H1 (cell line): ENCODE results near the gene G3BP1. TPM values are rescaled to one million over a fixed set of nuclear protein-coding genes. Genes with fewer than 3 reads are reported as not detected.

Experiments used
- CTCF ChIA-PET: fragments of 300-600 bp; sonication (Branson Sonifier 250); formaldehyde crosslinking; loops from one replicate; lab custom pipeline; 2021; ENCODE audit not compliant: partially characterized antibody; lab: Charles Lee
- POLR2A ChIA-PET: fragments of 300-600 bp; sonication (Branson Sonifier 250); formaldehyde crosslinking; loops from one replicate; lab custom pipeline; 2021; ENCODE audit warnings: inconsistent platforms; ENCODE audit not compliant: partially characterized antibody; lab: Charles Lee
- DNase-seq, 2 experiments: peaks; one replicate each; pipeline versions ENCODE4 v3.0.0 to v3.0.0-alpha.2; 2010 to 2022; ENCODE audit warnings: low spot score in 2 of 2, low read depth in 1 of 2, mixed read lengths in 1 of 2
- FAIRE-seq: peaks from 2 replicates; lab custom pipeline; 2011; peaks lifted over from hg19 to GRCh38; lab: Jason Lieb, UNC
- H2AFZ ChIP-seq: 2 replicates; pipeline ENCODE4 v1.8.1; 2012; ENCODE audit warnings: low read length, inconsistent platforms
- H2AK5ac ChIP-seq: 2 replicates; pipeline ENCODE4 v1.6.1; 2013; ENCODE audit warnings: low read depth, low read length
- H2BK120ac ChIP-seq: replicated peaks from 2 replicates; pipeline ENCODE3; 2013; ENCODE audit warnings: low read depth, low read length, inconsistent platforms
- H2BK12ac ChIP-seq: 2 replicates; pipeline ENCODE4 v1.6.1; 2013; ENCODE audit warnings: low read depth, low read length
- H2BK15ac ChIP-seq: 2 replicates; pipeline ENCODE4 v1.6.1; 2013; ENCODE audit warnings: low read length
- H2BK20ac ChIP-seq: 2 replicates; pipeline ENCODE4 v1.6.1; 2013; ENCODE audit warnings: low read length
- H2BK5ac ChIP-seq: 2 replicates; pipeline ENCODE4 v1.6.1; 2013; ENCODE audit warnings: low read depth, low read length
- H3K14ac ChIP-seq: 2 replicates; pipeline ENCODE4 v1.6.1; 2013; ENCODE audit warnings: inconsistent platforms; ENCODE audit not compliant: insufficient read length
- H3K18ac ChIP-seq: 2 replicates; pipeline ENCODE4 v1.6.1; 2013; ENCODE audit warnings: low read length; ENCODE audit errors: extremely low read depth
- H3K23ac ChIP-seq: 2 replicates; pipeline ENCODE4 v1.6.1; 2013; ENCODE audit warnings: inconsistent platforms; ENCODE audit not compliant: insufficient read length
- H3K23me2 ChIP-seq: 2 replicates; pipeline ENCODE4 v1.6.1; 2013; ENCODE audit warnings: low read depth, low read length
- H3K27ac ChIP-seq: 2 replicates; pipeline ENCODE4 v1.6.1; 2011; ENCODE audit warnings: low read depth, low read length, inconsistent platforms
- H3K27me3 ChIP-seq, 4 experiments: replicated peaks in 1 of 4; 1 replicate in 1 of 4; 2 replicates in 3 of 4; pipeline versions ENCODE4 v1.6.1 to v1.8.1; 2011 to 2013; ENCODE audit warnings: low read length in 3 of 4, mild to moderate bottlenecking in 3 of 4, inconsistent platforms in 2 of 4, mixed read lengths in 2 of 4, moderate library complexity in 1 of 4; ENCODE audit not compliant: control insufficient read depth in 3 of 4, insufficient read depth in 3 of 4; ENCODE audit errors: extremely low read depth in 1 of 4
- H3K36me3 ChIP-seq, 4 experiments: 2 replicates each; pipeline versions ENCODE4 v1.6.1 to v1.8.1; 2011 to 2013; ENCODE audit warnings: mild to moderate bottlenecking in 4 of 4, low read length in 3 of 4, moderate library complexity in 2 of 4, control low read depth in 1 of 4, inconsistent platforms in 1 of 4; ENCODE audit not compliant: insufficient read depth in 4 of 4, control insufficient read depth in 2 of 4
- H3K4ac ChIP-seq: replicated peaks from 2 replicates; pipeline ENCODE3; 2013; ENCODE audit warnings: low read length, low read depth, mixed read lengths, inconsistent platforms; ENCODE audit not compliant: insufficient read length
- H3K4me1 ChIP-seq, 4 experiments: replicated peaks in 1 of 4; 1 replicate in 1 of 4; 2 replicates in 3 of 4; pipeline versions ENCODE4 v1.6.1 to v1.8.1; 2011 to 2013; ENCODE audit warnings: low read length in 3 of 4, inconsistent platforms in 2 of 4, mixed read lengths in 1 of 4; ENCODE audit not compliant: insufficient read depth in 4 of 4, control insufficient read depth in 3 of 4
- H3K4me2 ChIP-seq, 2 experiments: 2 replicates each; pipeline versions ENCODE4 v1.6.1 to v1.8.1; 2011 to 2013; ENCODE audit warnings: low read depth in 2 of 2, low read length in 2 of 2, control low read depth in 1 of 2, inconsistent platforms in 1 of 2, mild to moderate bottlenecking in 1 of 2; ENCODE audit not compliant: insufficient read depth in 1 of 2
- H3K4me3 ChIP-seq, 4 experiments: fragments of 200-600, 300-600 bp in 1 of 4; sonication (generic), shearing (Covaris generic), sonication (Bioruptor Twin) in 1 of 4; 2 replicates each; pipeline versions ENCODE4 v1.5.1 to v1.8.1; 2011 to 2016; ENCODE audit warnings: low read length in 4 of 4, low read depth in 3 of 4, control low read depth in 2 of 4, inconsistent platforms in 2 of 4, mild to moderate bottlenecking in 2 of 4, mixed read lengths in 1 of 4, moderate library complexity in 1 of 4; ENCODE audit not compliant: insufficient read depth in 2 of 4; ENCODE audit errors: extremely low read depth in 1 of 4
- H3K56ac ChIP-seq: replicated peaks from 2 replicates; pipeline ENCODE3; 2013; ENCODE audit warnings: low read depth, mild to moderate bottlenecking, mixed read lengths, low read length, inconsistent platforms; ENCODE audit not compliant: insufficient read length
- H3K79me1 ChIP-seq: 2 replicates; pipeline ENCODE4 v1.6.1; 2013; ENCODE audit warnings: low read depth, low read length, control low read depth
- H3K79me2 ChIP-seq, 2 experiments: 2 replicates each; pipeline versions ENCODE4 v1.6.1 to v1.8.1; 2012 to 2013; ENCODE audit warnings: low read length in 2 of 2, mild to moderate bottlenecking in 2 of 2, inconsistent platforms in 1 of 2; ENCODE audit not compliant: insufficient read depth in 2 of 2, control insufficient read depth in 1 of 2
- H3K9ac ChIP-seq, 4 experiments: replicated peaks in 1 of 4; 1 replicate in 1 of 4; 2 replicates in 3 of 4; pipeline versions ENCODE4 v1.6.1 to v1.8.1; 2011 to 2013; ENCODE audit warnings: low read depth in 3 of 4, low read length in 3 of 4, control low read depth in 2 of 4, mild to moderate bottlenecking in 2 of 4, moderate library complexity in 2 of 4, inconsistent platforms in 1 of 4; ENCODE audit errors: extremely low read depth in 1 of 4
- H3K9me3 ChIP-seq, 2 experiments: 2 replicates each; pipeline versions ENCODE4 v1.6.1 to v1.8.1; 2012 to 2013; ENCODE audit warnings: mild to moderate bottlenecking in 2 of 2, moderate library complexity in 2 of 2, control low read depth in 1 of 2, inconsistent platforms in 1 of 2, low read depth in 1 of 2, low read length in 1 of 2, mixed read lengths in 1 of 2; ENCODE audit not compliant: insufficient read depth in 2 of 2
- H4K20me1 ChIP-seq, 2 experiments: replicated peaks in 1 of 2; 2 replicates each; pipeline versions ENCODE3 to v1.8.1; 2011 to 2013; ENCODE audit warnings: inconsistent platforms in 2 of 2, low read length in 2 of 2, mild to moderate bottlenecking in 1 of 2; ENCODE audit not compliant: insufficient read depth in 2 of 2, control insufficient read depth in 1 of 2
- H4K5ac ChIP-seq: 2 replicates; pipeline ENCODE4 v1.6.1; 2013; ENCODE audit warnings: low read length, low read depth, mixed read lengths, inconsistent platforms; ENCODE audit not compliant: insufficient read length
- H4K8ac ChIP-seq: 2 replicates; pipeline ENCODE4 v1.8.0; 2013; ENCODE audit warnings: mild to moderate bottlenecking, moderate library complexity, low read length, inconsistent platforms; ENCODE audit not compliant: insufficient read depth; ENCODE audit errors: extremely low read depth
- H4K91ac ChIP-seq: replicated peaks from 2 replicates; pipeline ENCODE3; 2013; ENCODE audit warnings: low read length, mixed read lengths, inconsistent platforms; ENCODE audit not compliant: insufficient read length
- PHF8 ChIP-seq: fragments of 200-600 bp; sonication (generic); conservative IDR thresholded peaks from 2 replicates; pipeline ENCODE4 v1.7.1; 2012; ENCODE audit warnings: low read depth, mild to moderate bottlenecking, inconsistent platforms, low read length, moderate library complexity
- SIX5 ChIP-seq: IDR thresholded peaks from 2 replicates; pipeline ENCODE4 v1.6.1; 2011; ENCODE audit warnings: mild to moderate bottlenecking, low read depth, low read length
- TEAD4 ChIP-seq: IDR thresholded peaks from 2 replicates; pipeline ENCODE4 v1.6.1; 2012; ENCODE audit warnings: low read depth, low read length, inconsistent platforms, mixed read lengths
- WGBS, 2 experiments: shearing (Covaris generic) in 1 of 2; methylation state at CpG; one replicate each; pipeline versions ENCODE4 v1.1.6 to v1.1.7; 2013 to 2015; ENCODE audit warnings: low lambda C conversion rate in 2 of 2, mixed read lengths in 2 of 2, inconsistent platforms in 1 of 2, low coverage in 1 of 2, missing lambda C conversion rate in 1 of 2; ENCODE audit not compliant: insufficient replicate concordance in 2 of 2, insufficient coverage in 1 of 2, insufficient read length in 1 of 2; ENCODE audit errors: extremely low coverage in 1 of 2, missing lambda C conversion rate in 1 of 2; 5-methylcytosine and 5-hydroxymethylcytosine counted together
- polyA plus RNA-seq, 7 experiments: library from polyadenylated mRNA; depleted of rRNA in 3 of 7; stranded (reverse) in 5 of 7; unstranded in 2 of 7; fragments of >200 nt in 5 of 7; fragments of 200-250 nt in 2 of 7; gene quantifications; 1 replicate in 5 of 7; 2 replicates in 1 of 7; 4 replicates in 1 of 7; pipeline versions ENCODE4 v1.2.1 to v1.2.3, GENCODE V29; 2011 to 2013; ENCODE audit warnings: missing spikeins in 2 of 7, mixed read lengths in 2 of 7
- total RNA-seq: library from RNA; stranded (reverse); fragmentation: NEBNext Ultra II Directional; extraction: Animal tissue kit (Norgen Biotek cat#: 25700); gene quantifications from 2 replicates; pipeline ENCODE4 v1.2.1, GENCODE V29; 2021

The G3BP1 gene
- total and polyA plus RNA-seq, 2 of the 8 experiments (the other 6 are each of a cell fraction or from before 2014, with no cell fraction given), result 71.2 to 516 TPM

DNA sequence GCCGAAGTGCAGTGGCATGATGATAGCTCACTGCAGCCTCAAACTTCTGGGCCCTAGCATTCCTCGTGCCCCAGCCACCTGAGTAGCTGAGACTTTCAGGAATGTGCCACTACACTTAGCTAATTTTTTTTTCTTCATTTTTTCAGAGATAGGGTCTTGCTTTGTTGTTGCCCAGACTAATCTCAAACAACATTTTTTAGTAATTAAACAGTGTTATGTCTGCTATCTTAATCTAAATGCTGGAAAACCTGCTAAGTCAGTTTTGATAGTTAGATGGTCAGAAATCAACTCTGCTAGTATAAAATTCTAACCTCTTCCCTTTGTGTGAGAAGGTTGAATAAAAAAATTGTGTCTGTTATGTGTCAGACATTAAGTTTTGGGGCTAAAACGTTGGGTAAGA, 12.4 kb downstream of the G3BP1 start:
- no peak overlapping the region for H3K14ac ChIP-seq
- H3K79me1 ChIP-seq, result peaks cover 5% of the 10 kb centered on the region
- H3K27ac ChIP-seq, result no peak overlapping the region
- H4K8ac ChIP-seq, result no peak overlapping the region
- no peak for DNase-seq
- FAIRE-seq, result no peak
- no peak overlapping the region for H3K23ac ChIP-seq
- H2BK15ac ChIP-seq, result no peak overlapping the region
- H4K5ac ChIP-seq, result no peak overlapping the region
- H2BK5ac ChIP-seq, result no peak overlapping the region
- no peak overlapping the region for H3K56ac ChIP-seq
- ChIA-PET POLR2A (interaction anchor here (1.0 to 9.5 kb wide), 7 partner anchors 12 to 30 kb away, joined by 3 to 85 read pairs (median 5); partner anchors contain the start of gene G3BP1), CTCF (interaction anchor here (2.0 kb wide), 1 partner anchor 16 kb away, joined by 10 read pairs; no protein-coding TSS in a partner anchor)
- no peak overlapping the region for H2BK20ac ChIP-seq
- no peak overlapping the region for H2AFZ ChIP-seq
- TF ChIP-seq PHF8 (no peak), SIX5 (no peak), TEAD4 (0 out of 2 replicates have a peak, but pooled peaks have one; percentile 45)
- no peaks in the 10 kb centered on the region for H3K27me3 ChIP-seq
- H3K4me2 ChIP-seq, result no peak overlapping the region
- H2BK12ac ChIP-seq, result no peak overlapping the region
- H4K20me1 ChIP-seq, result peaks cover 25 to 58% of the 10 kb centered on the region in 2 experiments
- WGBS, 2 experiments, result 78% methylated on average over 3 of the region's 3 CpGs; no CpG with 5 or more reads in 1 of the 2 experiments
- H3K4me1 ChIP-seq, result peaks cover 0 to 8% (median 4%) of the 10 kb centered on the region in 4 experiments; a peak in 5 of 7 replicates
- peaks cover 0 to 29% (median 9%) of the 10 kb centered on the region in 4 experiments; a peak in 5 of 8 replicates for H3K36me3 ChIP-seq
- H3K4me3 ChIP-seq, result no peak overlapping the region
- no peak overlapping the region for H3K4ac ChIP-seq
- peaks cover 51 to 100% of the 10 kb centered on the region in 2 experiments for H3K79me2 ChIP-seq
- no peak overlapping the region for H2AK5ac ChIP-seq
- no peak overlapping the region for H4K91ac ChIP-seq
- no peaks in the 10 kb centered on the region for H3K23me2 ChIP-seq
- H3K9me3 ChIP-seq, result no peaks in the 10 kb centered on the region
- no peak overlapping the region for H3K9ac ChIP-seq
- H2BK120ac ChIP-seq, result no peak overlapping the region
- no peak overlapping the region for H3K18ac ChIP-seq
